ENCODE results near the gene APOL3. TPM values are rescaled to one million over a fixed set of nuclear protein-coding genes. Genes with fewer than 3 reads are reported as not detected.
A peak's percentile ranks its signal among the peaks of the same experiment; 100 is the strongest.
"Not testable (repeated sequence)": the region's sequence is repeated elsewhere in the genome, so short reads cannot be mapped to it uniquely, and the experiment has no call there.

Gene APOL3
- total RNA-seq, 1 donor from 2014 or later, result 2.3 TPM

- Mint-ChIP-seq H3K9me3 (peaks cover 6% of the 10 kb centered on the region), H3K4me3 (peak overlapping the region; percentile 6), H3K4me1 (ENCODE audit: unreplicated experiment) (peaks cover 39% of the 10 kb centered on the region), H3K27ac (peak overlapping the region; percentile 19), H3K36me3 (no peaks in the 10 kb centered on the region), H3K27me3 (no peaks in the 10 kb centered on the region)
- no peak for TF ChIP-seq CTCF (conservative IDR thresholded peaks at IDR 0.05)
- no peak for DNase-seq (ENCODE audit: extremely low spot score, unreplicated experiment)
These were observed 44.1 kb upstream of the APOL3 start for GRCh38 chr22:36204632-36205015.

GRCh38 chr22:36204001-36204631, 43.6 kb upstream of the APOL3 start:
- TF ChIP-seq CTCF (conservative IDR thresholded peaks at IDR 0.05), result no peak
- DNase-seq (ENCODE audit: extremely low spot score, unreplicated experiment), result no peak
- peak overlapping the region; percentile 19 for H3K27ac Mint-ChIP-seq
- H3K36me3 Mint-ChIP-seq, result no peaks in the 10 kb centered on the region
- H3K4me3 Mint-ChIP-seq, result peak overlapping the region; percentile 71
- H3K27me3 Mint-ChIP-seq, result no peaks in the 10 kb centered on the region
- peaks cover 2% of the 10 kb centered on the region for H3K9me3 Mint-ChIP-seq
- H3K4me1 Mint-ChIP-seq (ENCODE audit: unreplicated experiment), result peaks cover 43% of the 10 kb centered on the region

DNA sequence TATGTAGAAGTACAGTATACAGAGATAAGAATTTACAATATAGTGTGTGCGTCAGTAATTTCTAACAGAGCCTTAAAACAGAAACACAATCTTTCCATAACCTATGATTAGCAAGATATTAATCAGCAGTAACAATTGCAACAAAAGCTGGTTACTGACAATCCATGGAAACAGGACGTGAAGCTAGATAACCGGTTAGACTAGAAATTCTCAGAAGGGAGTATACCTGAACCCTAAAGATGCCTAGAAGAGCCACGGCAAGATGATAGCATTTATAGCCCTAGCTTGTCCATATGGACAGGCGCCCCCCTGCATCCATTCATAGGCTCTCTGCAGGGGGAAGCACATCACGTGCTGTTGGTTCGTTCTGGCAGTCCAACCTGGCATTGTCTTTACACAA, 42.9 kb upstream of the APOL3 start:
- Mint-ChIP-seq H3K4me1 (ENCODE audit: unreplicated experiment) (peaks cover 45% of the 10 kb centered on the region), H3K4me3 (peak overlapping the region; percentile 71)

DNA sequence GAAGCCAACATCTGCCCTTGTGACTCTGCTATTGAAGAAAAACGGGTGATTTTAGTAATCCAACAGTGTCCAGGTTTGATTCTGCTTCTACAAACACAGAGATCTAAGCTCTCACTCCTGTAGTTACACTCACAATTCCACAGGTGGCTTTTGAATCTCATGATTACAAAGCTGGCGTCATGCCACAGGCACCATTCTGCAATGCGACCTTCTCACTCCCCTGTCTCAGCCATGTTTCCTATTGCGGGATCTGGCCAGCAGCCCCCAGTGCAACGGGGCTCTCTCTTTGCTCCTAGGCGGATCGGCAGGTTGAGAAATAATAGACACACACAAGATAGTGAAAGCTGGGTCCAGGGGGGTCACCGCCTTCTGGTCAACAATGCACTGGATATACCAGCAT, 42.4 kb upstream of the APOL3 start:
- H3K27me3 Mint-ChIP-seq; H3K9me3 Mint-ChIP-seq; DNase-seq (ENCODE audit: extremely low spot score, unreplicated experiment); H3K36me3 Mint-ChIP-seq: not testable (repeated sequence)
- peaks cover 50% of the 10 kb centered on the region for H3K4me1 Mint-ChIP-seq (ENCODE audit: unreplicated experiment)
- peak overlapping the region; percentile 71 for H3K4me3 Mint-ChIP-seq
- H3K27ac Mint-ChIP-seq, result peak overlapping the region; percentile 91

More for the DNA sequence above, 42.9 kb upstream of the APOL3 start:
- not testable (repeated sequence) for DNase-seq (ENCODE audit: extremely low spot score, unreplicated experiment); H3K9me3 Mint-ChIP-seq; H3K36me3 Mint-ChIP-seq; H3K27me3 Mint-ChIP-seq
- H3K27ac Mint-ChIP-seq, result peak overlapping the region; percentile 91

GRCh38 chr22:36201630-36202319, 41.2 kb upstream of the APOL3 start, which contains the start of gene APOL4:
APOL4 (minus strand) TSS chr22:36201809; CDS start chr22:36201734, 75 bp downstream.
- no peak for DNase-seq (ENCODE audit: extremely low spot score, unreplicated experiment)
- Mint-ChIP-seq H3K36me3 (no peaks in the 10 kb centered on the region), H3K4me3 (peak within 1 kb of the TSS; percentile 71), H3K27me3 (no peaks in the 10 kb centered on the region), H3K4me1 (ENCODE audit: unreplicated experiment) (peaks cover 56% of the 10 kb centered on the region), H3K27ac (peak within 1 kb of the TSS; percentile 91), H3K9me3 (no peaks in the 10 kb centered on the region)
- TF ChIP-seq CTCF (conservative IDR thresholded peaks at IDR 0.05), result no peak

GRCh38 chr22:36201025-36201424, 40.5 kb upstream of the APOL3 start:
- DNase-seq (ENCODE audit: extremely low spot score, unreplicated experiment); H3K27ac Mint-ChIP-seq; H3K4me3 Mint-ChIP-seq; H3K27me3 Mint-ChIP-seq; H3K9me3 Mint-ChIP-seq; H3K36me3 Mint-ChIP-seq: not testable (repeated sequence)
- H3K4me1 Mint-ChIP-seq (ENCODE audit: unreplicated experiment), result peaks cover 60% of the 10 kb centered on the region

DNA sequence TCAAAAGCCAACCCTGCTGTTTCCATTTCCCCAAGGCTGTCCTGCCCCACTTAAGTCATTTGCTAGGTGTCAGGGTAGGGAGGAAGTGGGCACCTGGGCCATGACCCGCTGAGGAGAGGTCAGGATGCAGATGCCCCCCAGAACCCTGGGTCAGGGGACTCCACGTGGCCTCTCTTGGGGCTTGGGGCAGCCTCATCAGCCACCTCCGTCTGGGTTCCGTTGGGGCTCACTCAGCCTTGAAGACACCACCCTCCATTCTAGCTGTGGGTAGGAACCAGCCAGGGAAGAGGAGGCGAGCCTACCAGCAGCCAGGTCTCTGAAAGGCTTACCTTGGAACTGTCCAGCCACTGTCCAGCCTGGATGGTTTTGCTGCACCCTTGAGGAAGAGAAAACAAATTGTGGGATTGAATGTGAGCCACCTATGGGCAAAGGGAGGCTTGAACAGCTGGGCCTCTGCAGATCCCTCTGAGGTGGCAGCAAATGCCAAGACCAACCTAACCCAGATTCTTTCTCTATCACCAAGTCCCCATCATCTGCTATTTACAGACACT, 38.5 kb upstream of the APOL3 start:
- TF ChIP-seq CTCF (conservative IDR thresholded peaks at IDR 0.05), result no peak
- no peaks in the 10 kb centered on the region for H3K27me3 Mint-ChIP-seq
- DNase-seq (ENCODE audit: extremely low spot score, unreplicated experiment), result no peak
- peaks cover 64% of the 10 kb centered on the region for H3K4me1 Mint-ChIP-seq (ENCODE audit: unreplicated experiment)
- no peak overlapping the region for H3K4me3 Mint-ChIP-seq
- no peaks in the 10 kb centered on the region for H3K9me3 Mint-ChIP-seq
- H3K27ac Mint-ChIP-seq, result no peak overlapping the region
- H3K36me3 Mint-ChIP-seq, result no peaks in the 10 kb centered on the region

Data from type B pancreatic cell (in vitro differentiated cells).